ENCODE results near the gene GALNT5. TPM values are rescaled to one million over a fixed set of nuclear protein-coding genes. Genes with fewer than 3 reads are reported as not detected.
A peak's percentile ranks its signal among the peaks of the same experiment; 100 is the strongest.

GALNT5 gene
- total and polyA plus RNA-seq, 7 experiments from 2014 or later = not detected

- no peak for DNase-seq
- ChIA-PET POLR2A (interaction anchor here (0.8 to 15.7 kb wide), 8 partner anchors 12 to 115 kb away, joined by 5 to 554 read pairs (median 12); partner anchors contain the start of gene CYTIP), CTCF (interaction anchor here (0.9 to 8.0 kb wide), 10 partner anchors 24 to 160 kb away, joined by 3 to 36 read pairs (median 4); no protein-coding TSS in a partner anchor)
- peaks cover 0 to 13% (median 0%) of the 10 kb centered on the region in 5 donors for H3K36me3 Mint-ChIP-seq
- Histone ChIP-seq H3K27me3 (ENCODE audit: control insufficient read depth in 2 of 2, insufficient read depth in 2 of 2, low read length in 2 of 2) (no peaks in the 10 kb centered on the region), H3K27ac (ENCODE audit: low read depth, low read length) (peak overlapping the region; percentile 15), H3K9me3 (ENCODE audit: control insufficient read depth in 2 of 3, low read length in 3 of 3) (no peaks in the 10 kb centered on the region), H3K36me3 (ENCODE audit: control insufficient read depth in 2 of 3, insufficient read depth in 3 of 3, low read length in 3 of 3) (no peaks in the 10 kb centered on the region), H3K4me3 (ENCODE audit: low read length) (no peak overlapping the region), H3K4me1 (ENCODE audit: control insufficient read depth in 2 of 2, insufficient read depth in 2 of 2, low read length in 2 of 2) (peaks cover 29 to 73% of the 10 kb centered on the region in 2 donors)
- intact Hi-C loops (cut with micrococcal nuclease) = loop anchor here (2.0 to 10.0 kb wide), 3 partner anchors 14 to 1120 kb away; partner anchors contain the start of genes CCDC148 (in 1 of the 2) and PKP4 (in 1 of the 2)
- H3K27ac Mint-ChIP-seq = peak overlapping the region in 8 of 9 donors; percentile 22 to 92 (median 81)
- H3K27me3 Mint-ChIP-seq = no peaks in the 10 kb centered on the region
- peak overlapping the region in 8 of 10 donors; percentile 5 to 59 (median 37) for H3K4me3 Mint-ChIP-seq
- peaks cover 47 to 99% (median 94%) of the 10 kb centered on the region in 7 donors for H3K4me1 Mint-ChIP-seq
- H3K9me3 Mint-ChIP-seq = peaks cover 0 to 5% (median 0%) of the 10 kb centered on the region in 11 donors
- ATAC-seq = no peak
These were observed 76.8 kb downstream of the GALNT5 start for GRCh38 chr2:157334335-157334734.

DNA sequence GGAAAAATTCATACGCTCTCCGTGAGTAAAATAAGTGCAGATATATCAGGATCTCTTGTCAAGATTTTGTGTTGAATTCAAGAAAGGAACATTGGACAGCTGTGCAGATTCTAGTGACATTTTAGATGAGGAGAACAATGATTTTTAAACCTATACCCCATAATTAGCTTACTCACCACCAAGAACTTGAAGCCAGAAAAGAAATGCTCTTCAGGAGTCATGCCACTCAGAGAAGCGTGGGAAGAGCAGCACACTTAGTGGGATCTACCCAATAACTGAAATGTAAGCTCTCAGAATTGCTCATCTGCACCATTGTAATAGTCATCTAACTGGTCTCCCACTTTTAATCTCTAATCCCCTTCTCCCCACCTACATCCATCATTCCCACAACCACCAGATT, 77.3 kb downstream of the GALNT5 start:
- H3K36me3 ChIP-seq (ENCODE audit: control insufficient read depth in 2 of 3, insufficient read depth in 3 of 3, low read length in 3 of 3) = no peaks in the 10 kb centered on the region
- H3K4me1 ChIP-seq (ENCODE audit: control insufficient read depth in 2 of 2, insufficient read depth in 2 of 2, low read length in 2 of 2) = peaks cover 29 to 69% of the 10 kb centered on the region in 2 donors
- no peak for ATAC-seq
- Mint-ChIP-seq H3K27me3 (no peaks in the 10 kb centered on the region), H3K27ac (peak overlapping the region in 8 of 9 donors; percentile 26 to 92 (median 81)), H3K4me3 (peak overlapping the region in 9 of 10 donors; percentile 2 to 58 (median 42)), H3K36me3 (peaks cover 0 to 13% (median 0%) of the 10 kb centered on the region in 5 donors), H3K9me3 (peaks cover 0 to 4% (median 0%) of the 10 kb centered on the region in 11 donors), H3K4me1 (peaks cover 43 to 97% (median 93%) of the 10 kb centered on the region in 7 donors)
- ChIA-PET POLR2A (interaction anchor here (0.7 to 15.7 kb wide), 11 partner anchors 12 to 115 kb away, joined by 3 to 554 read pairs (median 7); partner anchors contain the start of gene CYTIP), CTCF (interaction anchor here (0.6 to 8.0 kb wide), 19 partner anchors 7 to 160 kb away, joined by 3 to 59 read pairs (median 5); partner anchors contain the start of gene ERMN)
- H3K9me3 ChIP-seq (ENCODE audit: control insufficient read depth in 2 of 3, low read length in 3 of 3) = no peaks in the 10 kb centered on the region
- no peaks in the 10 kb centered on the region for H3K27me3 ChIP-seq (ENCODE audit: control insufficient read depth in 2 of 2, insufficient read depth in 2 of 2, low read length in 2 of 2)
- H3K4me3 ChIP-seq (ENCODE audit: low read length) = no peak overlapping the region
- intact Hi-C loops (cut with micrococcal nuclease) = loop anchor here (2.0 to 10.0 kb wide), 3 partner anchors 14 to 1120 kb away; partner anchors contain the start of genes CCDC148 (in 1 of the 2) and PKP4 (in 1 of the 2)
- H3K27ac ChIP-seq (ENCODE audit: low read depth, low read length) = peak overlapping the region; percentile 15
- no peak for DNase-seq

DNA sequence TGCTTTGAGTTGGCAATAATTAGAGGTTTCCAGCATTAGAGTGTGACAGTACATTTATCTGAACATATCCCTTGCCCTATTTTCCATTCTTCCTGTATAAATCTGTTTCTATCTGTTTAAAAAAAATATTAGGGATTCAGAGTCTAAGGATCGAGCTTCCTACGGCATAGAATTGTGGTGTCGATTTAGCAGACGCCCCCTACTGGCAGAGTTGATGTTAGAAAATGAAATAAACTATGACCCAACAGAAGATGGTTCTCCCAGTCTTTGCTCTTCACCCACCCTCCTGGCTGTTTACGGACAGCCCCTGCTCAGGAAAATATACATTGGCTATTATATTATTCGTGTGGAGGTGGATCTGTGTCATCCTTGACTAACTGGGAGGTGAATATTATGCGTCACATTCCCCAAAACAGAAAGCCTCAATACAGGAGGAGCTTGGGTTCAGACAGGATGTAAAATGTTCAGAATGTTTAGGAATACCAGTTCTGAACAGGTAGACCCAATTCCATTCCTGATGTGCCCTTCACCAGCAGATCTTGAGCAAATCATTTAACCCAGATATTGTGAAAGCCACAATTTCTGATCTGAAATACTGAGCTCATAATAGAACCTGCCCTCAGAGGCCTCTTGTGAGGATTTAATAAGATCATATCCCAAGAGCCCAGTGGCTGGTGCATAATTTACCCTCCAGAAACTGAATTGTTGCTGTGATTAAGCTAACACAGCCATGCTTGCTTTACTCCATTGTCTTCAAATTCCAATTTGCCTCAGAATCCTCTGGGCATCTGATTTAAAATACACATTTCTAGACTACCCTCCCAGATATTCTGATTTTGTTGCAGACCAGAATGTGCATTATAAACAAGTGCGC, 78.9 kb downstream of the GALNT5 start:
- Mint-ChIP-seq H3K27me3 (no peaks in the 10 kb centered on the region), H3K36me3 (peaks cover 6 to 28% (median 10%) of the 10 kb centered on the region in 5 donors), H3K4me1 (peaks cover 28 to 90% (median 83%) of the 10 kb centered on the region in 7 donors), H3K4me3 (peak overlapping the region; percentile 5 to 86 (median 70)), H3K9me3 (peaks cover 0 to 8% (median 4%) of the 10 kb centered on the region in 11 donors), H3K27ac (peak overlapping the region; percentile 15 to 92 (median 81))
- peaks cover 23 to 58% of the 10 kb centered on the region in 2 donors for H3K4me1 ChIP-seq (ENCODE audit: control insufficient read depth in 2 of 2, insufficient read depth in 2 of 2, low read length in 2 of 2)
- H3K4me3 ChIP-seq (ENCODE audit: low read length) = peak overlapping the region; percentile 5
- H3K36me3 ChIP-seq (ENCODE audit: control insufficient read depth in 2 of 3, insufficient read depth in 3 of 3, low read length in 3 of 3) = no peaks in the 10 kb centered on the region
- CTCF ChIA-PET = interaction anchor here (0.6 to 8.0 kb wide), 29 partner anchors 9 to 1143 kb away, joined by 3 to 59 read pairs (median 4); partner anchors contain the start of genes CYTIP and ERMN
- intact Hi-C loops (cut with micrococcal nuclease) = loop anchor here (1.0 to 10.0 kb wide), 3 partner anchors 78 to 1118 kb away; partner anchors contain the start of genes CCDC148 (in 1 of the 2) and PKP4 (in 1 of the 2)
- H3K27ac ChIP-seq (ENCODE audit: low read depth, low read length) = peak overlapping the region; percentile 15
- DNase-seq = peak in 7 of 9 donors; percentile 19 to 59 (median 53)
- no peaks in the 10 kb centered on the region for H3K27me3 ChIP-seq (ENCODE audit: control insufficient read depth in 2 of 2, insufficient read depth in 2 of 2, low read length in 2 of 2)
- peak; percentile 52 for ATAC-seq
- POLR2A ChIA-PET = interaction anchor here (0.6 to 15.7 kb wide), 11 partner anchors 14 to 115 kb away, joined by 3 to 554 read pairs (median 4); partner anchors contain the start of gene CYTIP
- H3K9me3 ChIP-seq (ENCODE audit: control insufficient read depth in 2 of 3, low read length in 3 of 3) = no peaks in the 10 kb centered on the region

DNA sequence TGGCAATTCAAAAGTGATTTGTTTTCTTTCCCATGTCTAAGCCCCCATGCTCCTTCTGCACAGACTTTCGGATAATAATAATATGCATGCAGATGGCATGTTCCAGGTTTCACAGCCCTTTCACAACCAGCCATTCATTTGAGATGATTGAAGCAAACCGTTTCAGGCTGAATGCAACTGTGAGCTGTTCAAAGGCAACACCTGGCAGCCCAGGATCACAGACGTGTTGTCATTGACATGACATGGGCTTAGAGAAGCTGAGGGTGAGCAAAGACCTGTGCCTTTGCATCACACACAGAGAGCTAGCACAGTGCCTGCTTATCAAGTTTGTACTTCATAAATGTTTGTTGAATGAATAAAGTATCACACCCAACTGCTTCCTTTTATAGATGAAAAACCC, 80.5 kb downstream of the GALNT5 start:
- Histone ChIP-seq H3K36me3 (ENCODE audit: control insufficient read depth in 2 of 3, insufficient read depth in 3 of 3, low read length in 3 of 3) (no peaks in the 10 kb centered on the region), H3K9me3 (ENCODE audit: control insufficient read depth in 2 of 3, low read length in 3 of 3) (peaks cover 0 to 7% (median 0%) of the 10 kb centered on the region in 3 experiments), H3K4me3 (ENCODE audit: low read length) (no peak overlapping the region), H3K4me1 (ENCODE audit: control insufficient read depth in 2 of 2, insufficient read depth in 2 of 2, low read length in 2 of 2) (peaks cover 9 to 44% of the 10 kb centered on the region in 2 donors), H3K27ac (ENCODE audit: low read depth, low read length) (no peak overlapping the region), H3K27me3 (ENCODE audit: control insufficient read depth in 2 of 2, insufficient read depth in 2 of 2, low read length in 2 of 2) (no peaks in the 10 kb centered on the region)
- Mint-ChIP-seq H3K36me3 (peaks cover 22 to 45% (median 26%) of the 10 kb centered on the region in 5 donors), H3K4me3 (peak overlapping the region in 4 of 10 donors; percentile 4 to 29 (median 16)), H3K27me3 (no peaks in the 10 kb centered on the region), H3K9me3 (peaks cover 10 to 23% (median 19%) of the 10 kb centered on the region in 11 donors), H3K27ac (peak overlapping the region in 5 of 9 donors; percentile 49 to 85 (median 81)), H3K4me1 (peaks cover 20 to 87% (median 69%) of the 10 kb centered on the region in 7 donors)
- ChIA-PET POLR2A (interaction anchor here (0.6 to 15.7 kb wide), 6 partner anchors 8 to 93 kb away, joined by 3 to 554 read pairs (median 6); partner anchors contain the start of gene CYTIP), CTCF (interaction anchor here (0.6 to 8.0 kb wide), 9 partner anchors 9 to 154 kb away, joined by 3 to 59 read pairs (median 8); partner anchors contain the start of genes CYTIP and ERMN)
- intact Hi-C loops (cut with micrococcal nuclease) = loop anchor here (2.0 to 10.0 kb wide), 3 partner anchors 19 to 1117 kb away; partner anchors contain the start of genes CCDC148 (in 1 of the 2) and PKP4 (in 1 of the 2)
- DNase-seq (peak in 3 of 9 donors; percentile 16 to 35 (median 29)), ATAC-seq (peak; percentile 47)

GRCh38 chr2:157339965-157340655, 82.6 kb downstream of the GALNT5 start:
- POLR2A ChIA-PET = interaction anchor here (0.8 to 1.0 kb wide), 3 partner anchors 18 to 99 kb away, joined by 3 read pairs; no protein-coding TSS in a partner anchor
- Histone ChIP-seq H3K4me3 (ENCODE audit: low read length) (no peak overlapping the region), H3K27me3 (ENCODE audit: control insufficient read depth in 2 of 2, insufficient read depth in 2 of 2, low read length in 2 of 2) (no peaks in the 10 kb centered on the region), H3K4me1 (ENCODE audit: control insufficient read depth in 2 of 2, insufficient read depth in 2 of 2, low read length in 2 of 2) (peaks cover 4 to 32% of the 10 kb centered on the region in 2 donors), H3K36me3 (ENCODE audit: control insufficient read depth in 2 of 3, insufficient read depth in 3 of 3, low read length in 3 of 3) (no peaks in the 10 kb centered on the region), H3K27ac (ENCODE audit: low read depth, low read length) (no peak overlapping the region), H3K9me3 (ENCODE audit: control insufficient read depth in 2 of 3, low read length in 3 of 3) (peaks cover 0 to 21% (median 0%) of the 10 kb centered on the region in 3 experiments)
- H3K9me3 Mint-ChIP-seq = peaks cover 27 to 44% (median 36%) of the 10 kb centered on the region in 11 donors
- no peaks in the 10 kb centered on the region for H3K27me3 Mint-ChIP-seq
- CTCF ChIA-PET = interaction anchor here (0.8 to 8.0 kb wide), 4 partner anchors 9 to 99 kb away, joined by 3 to 36 read pairs (median 4); no protein-coding TSS in a partner anchor
- DNase-seq (no peak), ATAC-seq (no peak)
- peak overlapping the region in 1 of 9 donors; percentile 38 for H3K27ac Mint-ChIP-seq
- intact Hi-C loops (cut with micrococcal nuclease) = loop anchor here (2.0 to 10.0 kb wide), 3 partner anchors 17 to 1115 kb away; partner anchors contain the start of genes CCDC148 (in 1 of the 2) and PKP4 (in 1 of the 2)
- peaks cover 10 to 70% (median 60%) of the 10 kb centered on the region in 7 donors for H3K4me1 Mint-ChIP-seq
- peak overlapping the region in 1 of 10 donors; percentile 3 for H3K4me3 Mint-ChIP-seq
- H3K36me3 Mint-ChIP-seq = peaks cover 39 to 63% (median 47%) of the 10 kb centered on the region in 5 donors
